ENCODE data around the gene CDK17.

The CDK17 gene

DNA sequence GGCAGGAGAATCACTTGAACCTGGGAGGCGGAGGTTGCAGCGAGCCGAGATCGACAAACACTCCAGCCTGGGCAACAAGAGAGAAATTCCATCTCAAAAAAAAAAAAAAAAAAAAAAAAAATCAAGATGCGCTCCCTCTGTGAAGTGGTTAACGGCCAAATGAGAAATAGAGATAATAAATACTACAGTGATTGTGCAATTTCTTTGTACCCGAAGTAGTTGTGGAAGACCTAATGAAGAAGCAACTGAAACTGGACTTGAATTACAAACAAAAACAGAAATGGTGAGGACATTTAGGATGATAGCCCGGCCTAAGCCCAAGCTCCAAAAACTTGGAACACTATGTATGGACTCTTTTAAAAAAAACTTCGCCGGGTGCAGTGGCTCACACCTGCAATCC, 44.2 kb upstream of the CDK17 start:
- no peaks in the 10 kb centered on the region for H3K79me1 ChIP-seq (ENCODE audit: low read length)
- no peak overlapping the region for H3K14ac ChIP-seq (ENCODE audit: low read length)
- no peak overlapping the region for H2AFZ ChIP-seq (ENCODE audit: insufficient read depth, low read length, poor library complexity)
- H4K8ac ChIP-seq (ENCODE audit: low read depth, low read length) = no peak overlapping the region
- no peak for DNase-seq
- H3K27me3 ChIP-seq (ENCODE audit: insufficient read depth, low read length) = no peaks in the 10 kb centered on the region
- H4K91ac ChIP-seq (ENCODE audit: low read depth, low read length) = no peak overlapping the region
- H2BK120ac ChIP-seq (ENCODE audit: insufficient read depth, low read length, poor library complexity) = no peak overlapping the region
- no peak overlapping the region for H4K12ac ChIP-seq (ENCODE audit: low read depth, low read length)
- H3K4me3 ChIP-seq (ENCODE audit: low read depth, low read length) = no peak overlapping the region
- H3K4me1 ChIP-seq (ENCODE audit: control insufficient read depth in 1 of 2, insufficient read depth in 2 of 2, low read length in 2 of 2) = peaks cover 0 to 2% of the 10 kb centered on the region in 2 experiments
- H2BK5ac ChIP-seq (ENCODE audit: low read depth, low read length, poor library complexity) = no peak overlapping the region
- no peaks in the 10 kb centered on the region for H3K9me3 ChIP-seq (ENCODE audit: insufficient read depth, low read depth, low read length)
- H3K4me2 ChIP-seq (ENCODE audit: low read length) = no peak overlapping the region
- H2BK12ac ChIP-seq (ENCODE audit: low read length) = no peak overlapping the region
- H3K27ac ChIP-seq (ENCODE audit: low read depth, low read length) = no peak overlapping the region
- WGBS (ENCODE audit: extremely low coverage, insufficient coverage, insufficient read length) = no CpG with 5 or more reads among the region's 10 CpGs
- no peak overlapping the region for H3K18ac ChIP-seq (ENCODE audit: low read length)
- no peak overlapping the region for H3K23ac ChIP-seq (ENCODE audit: low read length)
- no peak overlapping the region for H3K4ac ChIP-seq (ENCODE audit: low read depth, low read length)
- H3K36me3 ChIP-seq (ENCODE audit: control insufficient read depth in 1 of 2, insufficient read depth in 2 of 2, low read length in 2 of 2) = no peaks in the 10 kb centered on the region
- H3K79me2 ChIP-seq (ENCODE audit: control insufficient read depth, insufficient read depth, low read length, poor library complexity) = no peaks in the 10 kb centered on the region
- no peak overlapping the region for H3K9ac ChIP-seq (ENCODE audit: low read length)
- H2AK5ac ChIP-seq (ENCODE audit: low read length) = no peak overlapping the region

DNA sequence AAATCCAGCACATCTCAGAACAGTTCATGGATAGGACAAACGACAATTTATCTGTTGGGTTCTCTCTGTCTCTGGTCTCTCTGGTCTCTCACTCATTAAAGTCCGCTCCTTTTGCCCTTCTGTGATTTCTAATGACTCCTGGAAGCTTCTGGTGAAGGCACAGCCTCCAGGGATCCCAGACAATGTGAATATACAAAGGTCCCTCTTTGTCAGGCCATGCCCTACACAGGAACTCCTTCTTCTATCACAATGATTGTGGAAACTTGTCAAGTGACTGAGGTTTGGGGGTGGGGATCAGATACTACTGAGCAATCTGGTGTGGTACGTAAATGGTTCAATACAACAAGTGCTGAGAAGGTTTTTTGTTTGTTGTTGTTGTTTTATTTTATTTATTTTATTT, 42.7 kb upstream of the CDK17 start:
- Histone ChIP-seq H3K4me1 (ENCODE audit: control insufficient read depth in 1 of 2, insufficient read depth in 2 of 2, low read length in 2 of 2) (peaks cover 0 to 2% of the 10 kb centered on the region in 2 experiments), H3K14ac (ENCODE audit: low read length) (no peak overlapping the region), H3K4me3 (ENCODE audit: low read depth, low read length) (no peak overlapping the region), H2BK120ac (ENCODE audit: insufficient read depth, low read length, poor library complexity) (no peak overlapping the region), H3K4me2 (ENCODE audit: low read length) (no peak overlapping the region), H3K79me2 (ENCODE audit: control insufficient read depth, insufficient read depth, low read length, poor library complexity) (no peaks in the 10 kb centered on the region), H3K9me3 (ENCODE audit: insufficient read depth, low read depth, low read length) (no peaks in the 10 kb centered on the region), H3K36me3 (ENCODE audit: control insufficient read depth in 1 of 2, insufficient read depth in 2 of 2, low read length in 2 of 2) (no peaks in the 10 kb centered on the region), H4K8ac (ENCODE audit: low read depth, low read length) (no peak overlapping the region), H2AK5ac (ENCODE audit: low read length) (no peak overlapping the region), H3K27me3 (ENCODE audit: insufficient read depth, low read length) (no peaks in the 10 kb centered on the region), H3K23ac (ENCODE audit: low read length) (no peak overlapping the region), H2BK5ac (ENCODE audit: low read depth, low read length, poor library complexity) (no peak overlapping the region), H2AFZ (ENCODE audit: insufficient read depth, low read length, poor library complexity) (no peak overlapping the region), H3K27ac (ENCODE audit: low read depth, low read length) (no peak overlapping the region), H3K18ac (ENCODE audit: low read length) (no peak overlapping the region), H4K91ac (ENCODE audit: low read depth, low read length) (no peak overlapping the region), H2BK12ac (ENCODE audit: low read length) (no peak overlapping the region), H3K79me1 (ENCODE audit: low read length) (no peaks in the 10 kb centered on the region), H3K9ac (ENCODE audit: low read length) (no peak overlapping the region), H3K4ac (ENCODE audit: low read depth, low read length) (no peak overlapping the region), H4K12ac (ENCODE audit: low read depth, low read length) (no peak overlapping the region)
- DNase-seq = no peak
- WGBS (ENCODE audit: extremely low coverage, insufficient coverage, insufficient read length) = no CpG with 5 or more reads among the region's 3 CpGs

- Histone ChIP-seq H4K12ac (ENCODE audit: low read depth, low read length) (no peak overlapping the region), H2BK5ac (ENCODE audit: low read depth, low read length, poor library complexity) (no peak overlapping the region), H3K18ac (ENCODE audit: low read length) (no peak overlapping the region), H3K27me3 (ENCODE audit: insufficient read depth, low read length) (no peaks in the 10 kb centered on the region), H2BK120ac (ENCODE audit: insufficient read depth, low read length, poor library complexity) (no peak overlapping the region), H3K9me3 (ENCODE audit: insufficient read depth, low read depth, low read length) (no peaks in the 10 kb centered on the region), H3K4me2 (ENCODE audit: low read length) (no peak overlapping the region), H3K23ac (ENCODE audit: low read length) (no peak overlapping the region), H3K36me3 (ENCODE audit: control insufficient read depth in 1 of 2, insufficient read depth in 2 of 2, low read length in 2 of 2) (no peaks in the 10 kb centered on the region), H3K14ac (ENCODE audit: low read length) (no peak overlapping the region), H3K79me1 (ENCODE audit: low read length) (no peaks in the 10 kb centered on the region), H2AK5ac (ENCODE audit: low read length) (no peak overlapping the region), H2AFZ (ENCODE audit: insufficient read depth, low read length, poor library complexity) (no peak overlapping the region), H3K27ac (ENCODE audit: low read depth, low read length) (no peak overlapping the region), H3K9ac (ENCODE audit: low read length) (no peak overlapping the region), H3K4me1 (ENCODE audit: control insufficient read depth in 1 of 2, insufficient read depth in 2 of 2, low read length in 2 of 2) (peaks cover 0 to 2% of the 10 kb centered on the region in 2 experiments), H3K79me2 (ENCODE audit: control insufficient read depth, insufficient read depth, low read length, poor library complexity) (no peaks in the 10 kb centered on the region), H3K4me3 (ENCODE audit: low read depth, low read length) (no peak overlapping the region), H3K4ac (ENCODE audit: low read depth, low read length) (no peak overlapping the region), H2BK12ac (ENCODE audit: low read length) (no peak overlapping the region), H4K91ac (ENCODE audit: low read depth, low read length) (no peak overlapping the region), H4K8ac (ENCODE audit: low read depth, low read length) (no peak overlapping the region)
- WGBS (ENCODE audit: extremely low coverage, insufficient coverage, insufficient read length) = no CpG with 5 or more reads among the region's 3 CpGs
- no peak for DNase-seq
Observed at GRCh38 chr12:96441816-96442215, 41.6 kb upstream of the CDK17 start.

DNA sequence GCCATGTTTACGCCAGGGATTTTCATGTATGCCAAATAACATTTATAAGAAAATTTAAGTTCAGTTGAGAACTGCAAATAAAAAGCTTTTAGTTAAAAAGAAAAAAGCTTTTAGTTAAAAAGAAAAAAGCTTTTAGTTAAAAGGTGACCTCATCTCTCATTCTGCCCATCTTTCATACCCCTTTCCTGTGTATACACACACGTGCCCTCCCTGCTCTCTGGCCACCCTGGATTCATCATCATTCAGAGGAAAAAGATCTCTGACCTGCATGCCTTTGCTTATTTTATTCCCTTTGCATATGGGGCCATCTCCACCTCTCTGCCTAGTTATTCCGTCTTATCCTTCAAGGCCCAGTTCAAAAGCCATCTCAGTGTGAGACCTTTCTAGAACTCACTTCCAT, 38.1 kb upstream of the CDK17 start:
- no CpG with 5 or more reads among the region's 3 CpGs for WGBS (ENCODE audit: extremely low coverage, insufficient coverage, insufficient read length)
- no peak overlapping the region for H2BK120ac ChIP-seq (ENCODE audit: insufficient read depth, low read length, poor library complexity)
- H3K4me1 ChIP-seq (ENCODE audit: control insufficient read depth in 1 of 2, insufficient read depth in 2 of 2, low read length in 2 of 2) = no peaks in the 10 kb centered on the region
- DNase-seq = no peak
- H2BK5ac ChIP-seq (ENCODE audit: low read depth, low read length, poor library complexity) = no peak overlapping the region
- no peak overlapping the region for H4K12ac ChIP-seq (ENCODE audit: low read depth, low read length)
- no peaks in the 10 kb centered on the region for H3K9me3 ChIP-seq (ENCODE audit: insufficient read depth, low read depth, low read length)
- no peak overlapping the region for H2AFZ ChIP-seq (ENCODE audit: insufficient read depth, low read length, poor library complexity)
- H4K8ac ChIP-seq (ENCODE audit: low read depth, low read length) = no peak overlapping the region
- H3K79me2 ChIP-seq (ENCODE audit: control insufficient read depth, insufficient read depth, low read length, poor library complexity) = no peaks in the 10 kb centered on the region
- no peak overlapping the region for H3K18ac ChIP-seq (ENCODE audit: low read length)
- H3K14ac ChIP-seq (ENCODE audit: low read length) = no peak overlapping the region
- no peak overlapping the region for H3K4me2 ChIP-seq (ENCODE audit: low read length)
- H4K91ac ChIP-seq (ENCODE audit: low read depth, low read length) = no peak overlapping the region
- no peak overlapping the region for H3K4me3 ChIP-seq (ENCODE audit: low read depth, low read length)
- H3K23ac ChIP-seq (ENCODE audit: low read length) = no peak overlapping the region
- H2AK5ac ChIP-seq (ENCODE audit: low read length) = no peak overlapping the region
- H3K4ac ChIP-seq (ENCODE audit: low read depth, low read length) = no peak overlapping the region
- no peaks in the 10 kb centered on the region for H3K79me1 ChIP-seq (ENCODE audit: low read length)
- no peak overlapping the region for H3K9ac ChIP-seq (ENCODE audit: low read length)
- H2BK12ac ChIP-seq (ENCODE audit: low read length) = no peak overlapping the region
- H3K36me3 ChIP-seq (ENCODE audit: control insufficient read depth in 1 of 2, insufficient read depth in 2 of 2, low read length in 2 of 2) = no peaks in the 10 kb centered on the region
- H3K27me3 ChIP-seq (ENCODE audit: insufficient read depth, low read length) = no peaks in the 10 kb centered on the region
- H3K27ac ChIP-seq (ENCODE audit: low read depth, low read length) = no peak overlapping the region

- H3K9me3 ChIP-seq (ENCODE audit: insufficient read depth, low read depth, low read length) = no peaks in the 10 kb centered on the region
- H3K4ac ChIP-seq (ENCODE audit: low read depth, low read length) = no peak overlapping the region
- no peak overlapping the region for H2AFZ ChIP-seq (ENCODE audit: insufficient read depth, low read length, poor library complexity)
- no peaks in the 10 kb centered on the region for H3K79me1 ChIP-seq (ENCODE audit: low read length)
- no peak overlapping the region for H4K91ac ChIP-seq (ENCODE audit: low read depth, low read length)
- H3K36me3 ChIP-seq (ENCODE audit: control insufficient read depth in 1 of 2, insufficient read depth in 2 of 2, low read length in 2 of 2) = no peaks in the 10 kb centered on the region
- WGBS (ENCODE audit: extremely low coverage, insufficient coverage, insufficient read length) = no CpG with 5 or more reads among the region's 1 CpG
- H2BK5ac ChIP-seq (ENCODE audit: low read depth, low read length, poor library complexity) = no peak overlapping the region
- no peaks in the 10 kb centered on the region for H3K79me2 ChIP-seq (ENCODE audit: control insufficient read depth, insufficient read depth, low read length, poor library complexity)
- H3K14ac ChIP-seq (ENCODE audit: low read length) = no peak overlapping the region
- H3K4me3 ChIP-seq (ENCODE audit: low read depth, low read length) = no peak overlapping the region
- H3K23ac ChIP-seq (ENCODE audit: low read length) = no peak overlapping the region
- H3K4me1 ChIP-seq (ENCODE audit: control insufficient read depth in 1 of 2, insufficient read depth in 2 of 2, low read length in 2 of 2) = no peaks in the 10 kb centered on the region
- no peak overlapping the region for H2AK5ac ChIP-seq (ENCODE audit: low read length)
- no peaks in the 10 kb centered on the region for H3K27me3 ChIP-seq (ENCODE audit: insufficient read depth, low read length)
- H4K8ac ChIP-seq (ENCODE audit: low read depth, low read length) = no peak overlapping the region
- no peak overlapping the region for H3K18ac ChIP-seq (ENCODE audit: low read length)
- no peak overlapping the region for H3K4me2 ChIP-seq (ENCODE audit: low read length)
- no peak overlapping the region for H3K9ac ChIP-seq (ENCODE audit: low read length)
- no peak for DNase-seq
- no peak overlapping the region for H3K27ac ChIP-seq (ENCODE audit: low read depth, low read length)
- H2BK120ac ChIP-seq (ENCODE audit: insufficient read depth, low read length, poor library complexity) = no peak overlapping the region
- no peak overlapping the region for H2BK12ac ChIP-seq (ENCODE audit: low read length)
- no peak overlapping the region for H4K12ac ChIP-seq (ENCODE audit: low read depth, low read length)
Observed at GRCh38 chr12:96437171-96437445, 36.9 kb upstream of the CDK17 start.

All from trophoblast cell (in vitro differentiated cells and primary cell).